Heart right ventricle (tissue), 16 donors: ENCODE measurements around the gene SPHK2. TPM values are rescaled to one million over a fixed set of nuclear protein-coding genes. Genes with fewer than 3 reads are reported as not detected.

Source experiments
- ATAC-seq, 8 donors: fragments of 200-7000 bp; cut with Tn5 transposase; one replicate each; pipeline ENCODE4 v1.9.1; 2020; ENCODE audit warnings: mild to moderate bottlenecking in 8 of 8, moderate library complexity in 8 of 8, moderate number of reproducible peaks in 1 of 8
- DNase-seq, 2 donors: peaks; one replicate each; pipeline ENCODE4 v3.0.0-alpha.2; 2020
- H3K27ac ChIP-seq, 10 donors: fragments of 200-600 bp; sonication (generic) in 2 of 10; one replicate each; pipeline versions ENCODE4 v1.5.0 to v1.8.0; 2020 to 2022; ENCODE audit warnings: mild to moderate bottlenecking in 3 of 10
- H3K27me3 ChIP-seq, 7 donors: fragments of 200-600 bp; one replicate each; pipeline ENCODE4 v1.8.0; 2021 to 2022; ENCODE audit warnings: mild to moderate bottlenecking in 2 of 7
- H3K36me3 ChIP-seq, 9 donors: fragments of 200-600 bp; sonication (generic) in 1 of 9; one replicate each; pipeline versions ENCODE4 v1.5.0 to v1.8.0; 2020 to 2022; ENCODE audit warnings: mild to moderate bottlenecking in 2 of 9
- H3K4me1 ChIP-seq, 9 donors: fragments of 200-600 bp; sonication (generic) in 1 of 9; one replicate each; pipeline versions ENCODE4 v1.5.0 to v1.8.0; 2020 to 2022; ENCODE audit warnings: mild to moderate bottlenecking in 4 of 9
- H3K4me3 ChIP-seq, 10 donors: fragments of 200-600 bp; sonication (generic) in 2 of 10; one replicate each; pipeline versions ENCODE4 v1.5.0 to v1.8.0; 2020 to 2022; ENCODE audit warnings: mild to moderate bottlenecking in 7 of 10, moderate library complexity in 2 of 10
- H3K9me3 ChIP-seq, 11 donors: fragments of 200-600 bp in 10 of 11; sonication (generic) in 2 of 11; one replicate each; pipeline versions ENCODE4 v1.5.0 to v1.8.0; 2013 to 2022; ENCODE audit warnings: mild to moderate bottlenecking in 2 of 11, control low read depth in 1 of 11, moderate library complexity in 1 of 11
- WGBS, 2 donors: extraction: QIAGEN DNeasy Blood & Tissue Kit; methylation state at CpG; one replicate each; pipeline ENCODE4 v1.1.7; 2013; ENCODE audit warnings: inconsistent platforms in 1 of 2; 5-methylcytosine and 5-hydroxymethylcytosine counted together
- intact Hi-C, 10 donors: fragments of 100-400 bp; cut with DNase I; formaldehyde crosslinking; loops; one replicate each; pipeline versions ENCODE4 v1.11.1 to v1.14.2; 2022
- polyA plus RNA-seq, 2 donors: library from polyadenylated mRNA; stranded (reverse); fragments of 200-250 nt; gene quantifications; one replicate each; pipeline ENCODE4 v1.2.3, GENCODE V29; 2013
- total RNA-seq, 10 donors: library from RNA; stranded (reverse); fragmentation: NEBNext Ultra II Directional in 3 of 10; extraction: Animal tissue kit (Norgen Biotek cat#: 25700) in 3 of 10; gene quantifications; one replicate each; pipeline versions ENCODE4 v1.2.1 to v1.2.4, GENCODE V29; 2021 to 2023
- TF ChIP-seq, protein P1 (sequence below), 9 donors: fragments of 200-600 bp; sonication (generic) in 2 of 9; IDR thresholded peaks; one replicate each; pipeline versions ENCODE4 v1.5.0 to v1.8.0; 2021 to 2022; ENCODE audit warnings: antibody characterized with exemption in 9 of 9, mild to moderate bottlenecking in 5 of 9, moderate library complexity in 1 of 9
- donor health status: Arrhythmogenic right ventricular cardiomyopathy.
- donor health status: ischemic (EF 13 %, LVEDD 7.1; RV severe dilation, severe dysfunction).
- donor health status: healthy with polysubstance abuse.
- donor health status: DM: no; HTN: yes; CAD: no.
- donor health status: DM: no; HTN: no; CAD: no.
- donor health status: ischemic (EF 25% LVEDD 6.9; RV normal size, moderate dysfunction).
- donor health status: ischemic (EF 25% LVEDD 5.7; RV mildly dilated, moderate dysfunction).
- donor health status: healthy.
- donor health status: DM: yes; HTN: yes; CAD: no.
- donor health status: Ischemic cardiomyopathy.
- donor health status: ischemic (EF 35%, LVEDD 5.7; RV mildly dilated, moderate dysfunction).
- donor health status: nonischemic (EF 11% LVEDD 7.7; RV severe dilation, severe dysfunction).
- donor health status: DM: yes; HTN: yes; CAD: no.
- donor health status: PGD.
- donor health status: ischemic (EF 29% LVEDD 5.4; RV normal size, mild dysfunction).
- donor health status: nonischemic (EF 23%, LVEDD 6.1; RV moderate dilation, normal function).

The SPHK2 gene
- total and polyA plus RNA-seq, 12 donors, result 5.7 to 15.9 (median 8.2) TPM

DNA sequence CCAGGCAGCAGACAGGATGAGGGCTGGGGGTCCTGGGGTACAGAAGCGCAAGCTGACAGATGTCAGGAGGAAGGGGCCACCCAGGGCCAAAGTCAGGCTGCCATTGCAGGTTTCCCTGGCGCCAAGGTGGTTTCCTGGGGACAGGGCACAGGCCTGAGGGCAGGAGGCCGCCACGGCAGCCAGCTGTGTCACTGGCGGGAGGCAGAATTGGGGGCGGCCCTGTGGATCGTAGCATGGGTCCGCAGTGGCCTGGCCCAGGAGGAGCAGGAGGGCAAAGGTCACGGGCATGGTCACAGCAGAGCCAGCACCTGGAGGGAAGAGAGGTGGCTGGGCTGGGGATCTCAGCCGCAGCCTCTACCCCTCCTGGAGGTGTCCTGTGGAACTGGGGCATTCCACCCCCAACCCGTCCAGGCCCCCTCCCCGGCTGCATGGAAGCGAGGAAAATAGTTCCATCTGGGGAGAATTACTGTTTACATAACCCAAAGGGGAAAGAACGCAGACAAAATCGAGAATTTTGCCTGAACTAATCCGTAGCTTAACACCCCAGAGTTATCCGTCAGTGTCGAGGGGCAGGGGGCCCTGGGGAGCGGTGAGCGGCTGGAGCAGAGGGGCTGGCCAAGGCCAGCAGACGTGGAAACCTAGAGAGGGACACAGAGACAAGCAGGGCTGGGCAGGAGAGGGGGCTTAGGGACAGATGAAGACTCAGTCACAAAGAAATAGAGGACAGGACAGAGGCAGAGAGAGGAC, 51.6 kb downstream of the SPHK2 start:
- no peak for ATAC-seq
- no peaks in the 10 kb centered on the region for H3K9me3 ChIP-seq
- no peaks in the 10 kb centered on the region for H3K36me3 ChIP-seq
- WGBS, 2 donors, result 87 to 88% methylated on average over 21 of the region's 21 CpGs
- H3K4me1 ChIP-seq, result peaks cover 0 to 10% (median 9%) of the 10 kb centered on the region in 9 donors
- H3K4me3 ChIP-seq, result no peak overlapping the region
- TF ChIP-seq, protein P1, sequence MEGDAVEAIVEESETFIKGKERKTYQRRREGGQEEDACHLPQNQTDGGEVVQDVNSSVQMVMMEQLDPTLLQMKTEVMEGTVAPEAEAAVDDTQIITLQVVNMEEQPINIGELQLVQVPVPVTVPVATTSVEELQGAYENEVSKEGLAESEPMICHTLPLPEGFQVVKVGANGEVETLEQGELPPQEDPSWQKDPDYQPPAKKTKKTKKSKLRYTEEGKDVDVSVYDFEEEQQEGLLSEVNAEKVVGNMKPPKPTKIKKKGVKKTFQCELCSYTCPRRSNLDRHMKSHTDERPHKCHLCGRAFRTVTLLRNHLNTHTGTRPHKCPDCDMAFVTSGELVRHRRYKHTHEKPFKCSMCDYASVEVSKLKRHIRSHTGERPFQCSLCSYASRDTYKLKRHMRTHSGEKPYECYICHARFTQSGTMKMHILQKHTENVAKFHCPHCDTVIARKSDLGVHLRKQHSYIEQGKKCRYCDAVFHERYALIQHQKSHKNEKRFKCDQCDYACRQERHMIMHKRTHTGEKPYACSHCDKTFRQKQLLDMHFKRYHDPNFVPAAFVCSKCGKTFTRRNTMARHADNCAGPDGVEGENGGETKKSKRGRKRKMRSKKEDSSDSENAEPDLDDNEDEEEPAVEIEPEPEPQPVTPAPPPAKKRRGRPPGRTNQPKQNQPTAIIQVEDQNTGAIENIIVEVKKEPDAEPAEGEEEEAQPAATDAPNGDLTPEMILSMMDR (IDR thresholded peaks at IDR 0.05), result no peak
- intact Hi-C loops, result loop anchor here in 6 of 10 donors (10.0 kb wide), 4 partner anchors 64 to 174 kb away; partner anchors contain the start of gene HSD17B14 (in 1 of the 6)
- DNase-seq, result no peak
- peaks cover 0 to 5% (median 0%) of the 10 kb centered on the region in 7 donors for H3K27me3 ChIP-seq
- no peak overlapping the region for H3K27ac ChIP-seq

DNA sequence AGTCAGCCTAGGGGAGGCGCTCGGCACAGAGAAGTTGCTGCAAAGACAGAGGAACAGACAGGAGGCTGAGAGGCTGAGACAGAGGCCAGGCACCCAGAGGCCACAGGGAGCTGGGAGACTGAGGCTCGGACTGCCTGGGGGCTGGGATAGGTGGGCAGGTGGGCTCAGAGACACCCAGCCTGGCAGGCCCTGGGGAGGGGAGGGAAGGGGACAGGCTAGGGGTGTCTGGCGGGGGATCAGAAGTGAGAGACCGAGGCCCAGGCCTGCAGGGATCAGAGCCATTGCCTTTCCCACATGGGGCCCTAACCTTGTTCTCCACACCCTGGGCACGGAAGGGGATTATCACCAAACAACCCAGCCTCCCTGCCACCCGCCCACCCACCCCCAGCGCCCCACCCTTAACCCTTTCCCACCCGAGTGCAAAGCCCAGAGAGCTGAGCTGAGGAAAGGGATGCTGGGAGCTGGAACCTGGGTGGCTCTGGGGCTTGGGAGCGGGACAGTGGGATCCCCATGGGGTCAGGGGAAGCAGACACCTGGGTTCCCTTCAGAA, 52.2 kb downstream of the SPHK2 start:
- intact Hi-C loops, result loop anchor here in 6 of 10 donors (10.0 kb wide), 4 partner anchors 63 to 173 kb away; partner anchors contain the start of gene HSD17B14 (in 1 of the 6)
- TF ChIP-seq, protein P1 (IDR thresholded peaks at IDR 0.05), result no peak
- Histone ChIP-seq H3K36me3 (no peaks in the 10 kb centered on the region), H3K9me3 (no peaks in the 10 kb centered on the region), H3K4me1 (peaks cover 0 to 10% (median 9%) of the 10 kb centered on the region in 9 donors), H3K27ac (no peak overlapping the region), H3K27me3 (peaks cover 0 to 5% (median 0%) of the 10 kb centered on the region in 7 donors), H3K4me3 (no peak overlapping the region)
- DNase-seq, result no peak
- ATAC-seq, result no peak
- 79 to 81% methylated on average over 10 of the region's 10 CpGs for WGBS, 2 donors

DNA sequence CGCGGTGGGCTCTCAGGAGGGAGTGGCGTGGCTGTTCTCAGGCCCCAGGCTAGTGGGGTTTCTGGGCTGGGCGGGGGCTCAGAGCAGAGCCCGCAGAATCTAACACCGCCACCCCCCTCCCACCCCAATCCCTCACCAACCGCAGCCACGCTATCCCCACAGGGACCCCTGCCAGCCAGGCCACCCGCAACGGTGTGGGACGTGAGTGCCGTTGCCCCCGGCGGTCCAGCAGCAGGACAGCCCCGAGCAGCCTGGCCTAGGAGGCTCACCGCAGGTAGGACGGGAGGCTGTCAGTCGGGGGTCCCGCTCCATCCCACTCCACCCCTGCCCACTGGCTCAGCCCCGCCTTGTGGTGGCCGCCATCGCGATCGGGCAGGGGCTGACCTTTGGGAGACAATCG, 53.7 kb downstream of the SPHK2 start, which contains the start of gene NTN5:
Gene NTN5, minus strand, starts transcription at position 24 of the 400 bp plus-strand sequence. CDS start 2,031 bp downstream, outside the sequence.
- Histone ChIP-seq H3K36me3 (no peaks in the 10 kb centered on the region), H3K27me3 (peaks cover 0 to 5% (median 0%) of the 10 kb centered on the region in 7 donors), H3K4me1 (peaks cover 0 to 10% (median 9%) of the 10 kb centered on the region in 9 donors), H3K9me3 (no peaks in the 10 kb centered on the region), H3K4me3 (no peak within 1 kb of the TSS), H3K27ac (no peak within 1 kb of the TSS)
- ATAC-seq, result no peak
- 75 to 76% methylated on average over 25 of the region's 25 CpGs for WGBS, 2 donors
- TF ChIP-seq, protein P1 (IDR thresholded peaks at IDR 0.05), result no peak
- DNase-seq, result no peak
- intact Hi-C loops, result loop anchor here in 6 of 10 donors (10.0 kb wide), 4 partner anchors 62 to 172 kb away; partner anchors contain the start of gene HSD17B14 (in 1 of the 6)

DNA sequence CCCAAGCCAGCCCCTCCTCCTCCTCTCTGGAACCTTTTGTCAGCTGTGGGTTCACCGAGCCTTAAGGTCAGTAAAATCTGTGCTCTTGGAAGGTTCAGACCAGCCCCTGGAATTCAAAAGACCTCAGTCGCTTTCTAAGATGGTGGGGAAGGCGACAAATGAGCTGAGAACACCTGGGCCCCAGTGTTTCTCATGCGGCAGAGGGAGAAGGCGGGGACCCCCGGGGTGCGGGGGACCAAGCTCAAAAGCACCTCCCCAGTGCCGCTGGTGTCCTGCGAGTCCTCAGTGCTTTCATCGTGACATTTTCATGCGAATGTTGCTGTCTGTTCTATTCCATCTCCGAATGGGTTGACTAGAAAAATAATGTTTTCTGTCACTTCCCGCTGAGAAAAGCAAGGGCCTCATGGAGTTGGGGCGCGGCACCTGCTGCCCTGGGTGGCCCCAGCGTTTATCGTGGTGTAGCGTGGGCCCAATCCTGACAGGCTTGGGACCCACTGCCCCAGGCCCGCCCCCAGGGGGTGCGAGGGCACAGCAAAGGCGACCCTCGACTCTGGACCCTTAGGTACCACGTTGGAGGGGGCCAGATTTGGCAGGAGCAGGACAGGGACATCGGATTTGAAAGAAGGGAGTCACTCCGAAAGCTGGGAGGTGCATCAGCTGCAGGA, 54.3 kb downstream of the SPHK2 start:
- Histone ChIP-seq H3K4me3 (no peak overlapping the region), H3K27ac (no peak overlapping the region), H3K4me1 (peaks cover 0 to 10% (median 9%) of the 10 kb centered on the region in 9 donors), H3K27me3 (peaks cover 0 to 5% (median 0%) of the 10 kb centered on the region in 7 donors), H3K36me3 (no peaks in the 10 kb centered on the region), H3K9me3 (no peaks in the 10 kb centered on the region)
- 79 to 82% methylated on average over 25 of the region's 25 CpGs for WGBS, 2 donors
- DNase-seq (no peak), ATAC-seq (no peak)
- intact Hi-C loops, result loop anchor here in 8 of 10 donors (2.0 to 10.0 kb wide), 6 partner anchors 27 to 171 kb away; partner anchors contain the start of genes CA11 (in 1 of the 8) and HSD17B14 (in 1 of the 8)
- TF ChIP-seq, protein P1 (IDR thresholded peaks at IDR 0.05), result no peak
